Choroid plexus epithelial cell (primary cell): Measurements from ENCODE around the gene NRL.

ENCODE experiments used
- DNase-seq: peaks from one replicate; pipeline ENCODE4 v3.0.0-alpha.2; 2010; ENCODE audit warnings: low read depth
- H3K4me3 ChIP-seq: 2 replicates; pipeline ENCODE4 v1.5.1; 2011; ENCODE audit warnings: low read depth, mild to moderate bottlenecking, control low read depth, low read length, moderate library complexity
- CTCF ChIP-seq: conservative IDR thresholded peaks from 2 replicates; pipeline ENCODE4 v1.5.1; 2011; ENCODE audit warnings: low read depth, mild to moderate bottlenecking, control low read depth, inconsistent platforms, low read length, moderate library complexity

The NRL gene

GRCh38 chr14:24087004-24087403, 27.7 kb downstream of the NRL start:
- TF ChIP-seq CTCF = no peak
- no peak overlapping the region for H3K4me3 ChIP-seq
- no peak for DNase-seq

GRCh38 chr14:24086193-24086955, 28.4 kb downstream of the NRL start:
- no peak overlapping the region for H3K4me3 ChIP-seq
- no peak for TF ChIP-seq CTCF
- no peak for DNase-seq

GRCh38 chr14:24085215-24085614, 29.5 kb downstream of the NRL start:
- H3K4me3 ChIP-seq = no peak overlapping the region
- no peak for DNase-seq
- no peak for TF ChIP-seq CTCF

GRCh38 chr14:24084440-24084839, 30.3 kb downstream of the NRL start:
- no peak for DNase-seq
- no peak for TF ChIP-seq CTCF
- H3K4me3 ChIP-seq = no peak overlapping the region

GRCh38 chr14:24083462-24083861, 31.3 kb downstream of the NRL start:
- H3K4me3 ChIP-seq = no peak overlapping the region
- no peak for DNase-seq
- no peak for TF ChIP-seq CTCF

GRCh38 chr14:24082411-24083080, 32.2 kb downstream of the NRL start:
- no peak for TF ChIP-seq CTCF
- no peak overlapping the region for H3K4me3 ChIP-seq
- no peak for DNase-seq
